ENCODE measurements around the gene ZNF451.

ZNF451 gene

GRCh38 chr6:57147955-57148858 is 58.2 kb downstream of the ZNF451 start:
- DNase-seq (ENCODE audit: low read depth in 2 of 2) = no peak

- no peak for DNase-seq (ENCODE audit: low read depth in 2 of 2)
Observed at GRCh38 chr6:57158658-57159057, 68.7 kb downstream of the ZNF451 start.

GRCh38 chr6:57159127-57159526 is 69.1 kb downstream of the ZNF451 start:
- no peak for DNase-seq (ENCODE audit: low read depth in 2 of 2)

- DNase-seq (ENCODE audit: low read depth in 2 of 2) = no peak
Observed at GRCh38 chr6:57162028-57162427, 72.0 kb downstream of the ZNF451 start.

- DNase-seq (ENCODE audit: low read depth in 2 of 2) = no peak
Observed at GRCh38 chr6:57162516-57162915, 72.5 kb downstream of the ZNF451 start.

- no peak for DNase-seq (ENCODE audit: low read depth in 2 of 2)
Observed at GRCh38 chr6:57163956-57164355, 74.0 kb downstream of the ZNF451 start.

GRCh38 chr6:57165080-57165479 is 75.1 kb downstream of the ZNF451 start:
- no peak for DNase-seq (ENCODE audit: low read depth in 2 of 2)

GRCh38 chr6:57172136-57173055 is 82.4 kb downstream of the ZNF451 start, which contains the start of gene BAG2:
BAG2 (plus strand) TSS chr6:57172326; CDS start chr6:57172698, 372 bp downstream.
- DNase-seq (ENCODE audit: low read depth in 2 of 2) = peak; percentile 70 to 75

GRCh38 chr6:57173056-57173885 is 83.3 kb downstream of the ZNF451 start:
- DNase-seq (ENCODE audit: low read depth in 2 of 2) = no peak

- DNase-seq (ENCODE audit: low read depth in 2 of 2) = peak; percentile 47 to 57
Observed at GRCh38 chr6:57173886-57174510, 84.0 kb downstream of the ZNF451 start.

GRCh38 chr6:57174511-57174907 is 84.5 kb downstream of the ZNF451 start:
- no peak for DNase-seq (ENCODE audit: low read depth in 2 of 2)

GRCh38 chr6:57177545-57178265 is 87.7 kb downstream of the ZNF451 start:
- no peak for DNase-seq (ENCODE audit: low read depth in 2 of 2)

- no peak for DNase-seq (ENCODE audit: low read depth in 2 of 2)
Observed at GRCh38 chr6:57180596-57180995, 90.6 kb downstream of the ZNF451 start.

- DNase-seq (ENCODE audit: low read depth in 2 of 2) = no peak
Observed at GRCh38 chr6:57182017-57182432, 92.0 kb downstream of the ZNF451 start.

GRCh38 chr6:57183336-57183735 is 93.3 kb downstream of the ZNF451 start:
- DNase-seq (ENCODE audit: low read depth in 2 of 2) = no peak

GRCh38 chr6:57190140-57190539 is 100.2 kb downstream of the ZNF451 start:
- DNase-seq (ENCODE audit: low read depth in 2 of 2) = peak in 1 of 2 experiments; percentile 35

- DNase-seq (ENCODE audit: low read depth in 2 of 2) = no peak
Observed at GRCh38 chr6:57193177-57193576, 103.2 kb downstream of the ZNF451 start.

- no peak for DNase-seq (ENCODE audit: low read depth in 2 of 2)
Observed at GRCh38 chr6:57195457-57195856, 105.5 kb downstream of the ZNF451 start.

- no peak for DNase-seq (ENCODE audit: low read depth in 2 of 2)
Observed at GRCh38 chr6:57198926-57199636, 109.1 kb downstream of the ZNF451 start.

- DNase-seq (ENCODE audit: low read depth in 2 of 2) = no peak
Observed at GRCh38 chr6:57201718-57202117, 111.7 kb downstream of the ZNF451 start.

Measured in fibroblast of skin of left biceps (primary cell).